Sigmoid colon (tissue), 4 donors: ENCODE measurements around the gene EFNA5.

Source experiments
- CTCF ChIP-seq, 4 experiments: fragments of 450-650 bp in 3 of 4; fragments of 200-600 bp in 1 of 4; IDR thresholded peaks; one replicate each; pipeline ENCODE4 v1.5.1; 2016 to 2019; ENCODE audit warnings: antibody characterized with exemption in 4 of 4, mild to moderate bottlenecking in 3 of 4, moderate library complexity in 2 of 4
- EP300 ChIP-seq, 4 donors: sonication (generic); formaldehyde crosslinking; IDR thresholded peaks; one replicate each; pipeline ENCODE4 v1.6.1; 2017; ENCODE audit warnings: antibody characterized with exemption in 4 of 4
- POLR2A ChIP-seq, 2 donors: fragments of 450-650 bp; IDR thresholded peaks; one replicate each; pipeline ENCODE4 v1.6.1; 2016; ENCODE audit warnings: antibody characterized with exemption in 2 of 2, mild to moderate bottlenecking in 2 of 2, moderate library complexity in 2 of 2
- POLR2AphosphoS5 ChIP-seq, 4 donors: sonication (generic); formaldehyde crosslinking; IDR thresholded peaks; one replicate each; pipeline ENCODE4 v1.6.1; 2017; ENCODE audit warnings: antibody characterized with exemption in 4 of 4

GRCh38 chr5:107388141-107388861 lies 282.4 kb downstream of the EFNA5 start:
- TF ChIP-seq POLR2A (IDR thresholded peaks at IDR 0.05) (no peak), EP300 (IDR thresholded peaks at IDR 0.05) (no peak), CTCF (IDR thresholded peaks at IDR 0.05) (no peak), POLR2AphosphoS5 (IDR thresholded peaks at IDR 0.05) (no peak)
